Psoas muscle (tissue), 8 donors: ENCODE measurements around the gene FTCD. TPM values are rescaled to one million over a fixed set of nuclear protein-coding genes. Genes with fewer than 3 reads are reported as not detected.

Experiments used
- ATAC-seq, 4 donors: fragments of 200-7000 bp; cut with Tn5 transposase; one replicate each; pipeline ENCODE4 v1.9.1; 2020; ENCODE audit warnings: moderate library complexity in 3 of 4, mild to moderate bottlenecking in 2 of 4
- DNase-seq, 2 donors: peaks; one replicate each; pipeline ENCODE4 v3.0.0-alpha.2; 2020
- H3K27ac ChIP-seq: fragments of 200-600 bp; one replicate; pipeline ENCODE4 v1.8.0; 2022
- H3K27me3 ChIP-seq, 3 donors: fragments of 200-600 bp in 1 of 3; one replicate each; pipeline versions ENCODE4 v1.6.1 to v1.8.0; 2013 to 2022; ENCODE audit warnings: low read length in 2 of 3, mild to moderate bottlenecking in 2 of 3, moderate library complexity in 1 of 3; ENCODE audit not compliant: insufficient read depth in 3 of 3
- H3K36me3 ChIP-seq, 2 donors: fragments of 200-600 bp in 1 of 2; one replicate each; pipeline versions ENCODE4 v1.6.1 to v1.8.0; 2013 to 2022; ENCODE audit warnings: low read depth in 1 of 2, mild to moderate bottlenecking in 1 of 2, moderate library complexity in 1 of 2; ENCODE audit not compliant: insufficient read depth in 1 of 2
- H3K4me1 ChIP-seq: fragments of 200-600 bp; one replicate; pipeline ENCODE4 v1.8.0; 2022
- H3K4me3 ChIP-seq: fragments of 200-600 bp; one replicate; pipeline ENCODE4 v1.8.0; 2022; ENCODE audit warnings: mild to moderate bottlenecking
- H3K9me3 ChIP-seq: fragments of 200-600 bp; one replicate; pipeline ENCODE4 v1.8.0; 2022
- CTCF ChIP-seq: fragments of 200-600 bp; IDR thresholded peaks from one replicate; pipeline ENCODE4 v1.8.0; 2022; ENCODE audit warnings: antibody characterized with exemption
- WGBS, 3 donors: extraction: QIAGEN DNeasy Blood & Tissue Kit; methylation state at CpG; one replicate each; pipeline versions ENCODE4 v1.1.6 to v1.1.7; 2013; 5-methylcytosine and 5-hydroxymethylcytosine counted together
- intact Hi-C, 2 donors: fragments of 100-400 bp; cut with DNase I; formaldehyde crosslinking; loops; one replicate each; pipeline versions ENCODE4 v1.11.0 to v1.14.2; 2022
- polyA plus RNA-seq, 3 donors: library from polyadenylated mRNA; stranded (reverse); fragments of 200-250 nt; gene quantifications; one replicate each; pipeline ENCODE4 v1.2.3, GENCODE V29; 2013
- total RNA-seq, 4 donors: library from RNA; stranded (reverse); fragmentation: NEBNext Ultra II Directional in 2 of 4; extraction: Animal tissue kit (Norgen Biotek cat#: 25700) in 2 of 4; gene quantifications; one replicate each; pipeline versions ENCODE4 v1.2.1 to v1.2.4, GENCODE V29; 2021 to 2023
- donor health status: healthy with polysubstance abuse.
- donor health status: DM: no; HTN: no; CAD: no; lungs with moderate emphysema.
- donor health status: Bipolar disorder and iron deficiency.
- donor health status: healthy.
- donor health status: DM: yes; HTN: yes; CAD: no.
- donor health status: DM: no; HTN: no; CAD: no.
- donor health status: DM: no; HTN: no; CAD: no.
- donor health status: DM: yes; HTN: yes; CAD: no.

The FTCD gene
- total and polyA plus RNA-seq, 7 donors = 0.03 to 2.0 (median 0.13) TPM; not detected in 3

GRCh38 chr21:46187261-46187660, 31.9 kb upstream of the FTCD start:
- no peak overlapping the region for H3K27ac ChIP-seq

GRCh38 chr21:46185716-46186115, 30.3 kb upstream of the FTCD start:
- no peak for ATAC-seq
- H3K4me1 ChIP-seq = peaks cover 21% of the 10 kb centered on the region
- H3K27me3 ChIP-seq = peaks cover 0 to 1% (median 0%) of the 10 kb centered on the region in 3 donors
- DNase-seq = no peak
- H3K27ac ChIP-seq = peak overlapping the region; percentile 80
- no peak for TF ChIP-seq CTCF
- intact Hi-C loops = loop anchor here in 1 of 2 donors (5.0 to 10.0 kb wide), 2 partner anchors 42 to 139 kb away; partner anchors contain the start of genes C21orf58, LSS and PCNT
- WGBS, 3 donors = 78 to 93% (median 87%) methylated on average over 7 of the region's 7 CpGs
- H3K36me3 ChIP-seq = peaks cover 0 to 8% of the 10 kb centered on the region in 2 donors
- peak overlapping the region; percentile 74 for H3K4me3 ChIP-seq
- no peaks in the 10 kb centered on the region for H3K9me3 ChIP-seq

More at GRCh38 chr21:46187261-46187660, 31.9 kb upstream of the FTCD start:
- no peak overlapping the region for H3K4me3 ChIP-seq
- peaks cover 0 to 1% (median 0%) of the 10 kb centered on the region in 3 donors for H3K27me3 ChIP-seq
- 89 to 98% (median 90%) methylated on average over 8 of the region's 8 CpGs for WGBS, 3 donors
- intact Hi-C loops = loop anchor here in 1 of 2 donors (5.0 to 10.0 kb wide), 2 partner anchors 40 to 138 kb away; partner anchors contain the start of genes C21orf58, LSS and PCNT
- DNase-seq = no peak
- ATAC-seq = no peak
- H3K9me3 ChIP-seq = no peaks in the 10 kb centered on the region
- H3K36me3 ChIP-seq = peaks cover 0 to 23% of the 10 kb centered on the region in 2 donors
- H3K4me1 ChIP-seq = peaks cover 29% of the 10 kb centered on the region
- no peak for TF ChIP-seq CTCF

- peak; percentile 86 to 89 for DNase-seq
- intact Hi-C loops = loop anchor here in 1 of 2 donors (5.0 to 10.0 kb wide), 2 partner anchors 42 to 140 kb away; partner anchors contain the start of genes C21orf58, LSS and PCNT
Measured at GRCh38 chr21:46184625-46185555, 29.5 kb upstream of the FTCD start.

More at GRCh38 chr21:46184625-46185555, 29.5 kb upstream of the FTCD start:
- WGBS, 3 donors = 12 to 44% (median 14%) methylated on average over 29 to 30 of the region's 30 CpGs
- Histone ChIP-seq H3K4me3 (peak overlapping the region; percentile 74), H3K36me3 (peaks cover 0 to 4% of the 10 kb centered on the region in 2 donors), H3K4me1 (peaks cover 20% of the 10 kb centered on the region), H3K9me3 (no peaks in the 10 kb centered on the region), H3K27me3 (peaks cover 0 to 1% (median 0%) of the 10 kb centered on the region in 3 donors), H3K27ac (peak overlapping the region; percentile 80)
- ATAC-seq = peak; percentile 64 to 72 (median 66)
- TF ChIP-seq CTCF = no peak
